Cardiac septum (tissue), 1 donor: ENCODE measurements around the gene KRT74. TPM values are rescaled to one million over a fixed set of nuclear protein-coding genes. Genes with fewer than 3 reads are reported as not detected.

Experiments
- total RNA-seq: library from RNA; stranded (reverse); fragmentation: NEBNext Ultra II Directional; extraction: Animal tissue kit (Norgen Biotek cat#: 25700); gene quantifications from one replicate; pipeline ENCODE4 v1.2.1, GENCODE V29; 2021
- donor health status: DM: no; HTN: no; CAD: no.

Gene KRT74
- total RNA-seq, 1 donor from 2014 or later, result not detected

Other genes with a start within 250 kb of the KRT74 start
- not detected for gene KRT85, start 206.4 kb downstream of the KRT74 start, total RNA-seq
- not detected for gene KRT84, start 188.2 kb downstream of the KRT74 start, total RNA-seq
- not detected for gene KRT82, start 167.5 kb downstream of the KRT74 start, total RNA-seq
- not detected for gene KRT75, start 139.5 kb downstream of the KRT74 start, total RNA-seq
- not detected for gene KRT6B, start 121.7 kb downstream of the KRT74 start, total RNA-seq
- gene KRT6C, start 100.0 kb downstream of the KRT74 start, total RNA-seq, result not detected
- gene KRT6A, start 80.6 kb downstream of the KRT74 start, total RNA-seq, result not detected
- not detected for gene KRT5, start 53.4 kb downstream of the KRT74 start, total RNA-seq
- gene KRT71, start 20.7 kb downstream of the KRT74 start, total RNA-seq, result not detected
- not detected for gene KRT72, start 27.6 kb upstream of the KRT74 start, total RNA-seq
- not detected for gene KRT73, start 44.7 kb upstream of the KRT74 start, total RNA-seq
- gene KRT2, start 78.4 kb upstream of the KRT74 start, total RNA-seq, result not detected
- gene KRT1, start 106.6 kb upstream of the KRT74 start, total RNA-seq, result not detected
- not detected for gene KRT77, start 129.7 kb upstream of the KRT74 start, total RNA-seq
- not detected for gene KRT76, start 203.5 kb upstream of the KRT74 start, total RNA-seq
- gene KRT3, start 222.3 kb upstream of the KRT74 start, total RNA-seq, result not detected
- gene KRT4, start 240.3 kb upstream of the KRT74 start, total RNA-seq, result not detected